Ishikawa (cell line): ENCODE data around the gene DAP3.
"Not testable (repeated sequence)": the region's sequence is repeated elsewhere in the genome, so short reads cannot be mapped to it uniquely, and the experiment has no call there.

ENCODE experiments used
- CEBPB ChIP-seq: IDR thresholded peaks from 2 replicates; pipeline ENCODE4 v1.6.1; 2012
- CREB1 ChIP-seq: IDR thresholded peaks from 2 replicates; pipeline ENCODE4 v1.6.1; 2012; ENCODE audit warnings: low read depth
- EGR1 ChIP-seq: IDR thresholded peaks from 2 replicates; pipeline ENCODE4 v1.6.1; 2012
- EP300 ChIP-seq: IDR thresholded peaks from 2 replicates; pipeline ENCODE4 v1.6.1; 2012; ENCODE audit warnings: borderline replicate concordance
- FOXM1 ChIP-seq: IDR thresholded peaks from 2 replicates; pipeline ENCODE4 v1.6.1; 2012; ENCODE audit warnings: low read depth, borderline replicate concordance
- MAX ChIP-seq: IDR thresholded peaks from 2 replicates; pipeline ENCODE4 v1.6.1; 2012
- NFIC ChIP-seq: IDR thresholded peaks from 2 replicates; pipeline ENCODE4 v1.6.1; 2012
- RAD21 ChIP-seq: IDR thresholded peaks from 2 replicates; pipeline ENCODE4 v1.6.1; 2012; ENCODE audit warnings: low read depth
- REST ChIP-seq: IDR thresholded peaks from 2 replicates; pipeline ENCODE4 v1.6.1; 2012; ENCODE audit warnings: low read depth, mild to moderate bottlenecking
- TAF1 ChIP-seq: IDR thresholded peaks from 2 replicates; pipeline ENCODE4 v1.6.1; 2012; ENCODE audit warnings: low read depth, mild to moderate bottlenecking
- TCF12 ChIP-seq: IDR thresholded peaks from 2 replicates; pipeline ENCODE4 v1.6.1; 2012; ENCODE audit warnings: low read depth
- TEAD4 ChIP-seq: IDR thresholded peaks from 2 replicates; pipeline ENCODE4 v1.6.1; 2012
- USF1 ChIP-seq: IDR thresholded peaks from 2 replicates; pipeline ENCODE4 v1.6.1; 2012
- YY1 ChIP-seq: IDR thresholded peaks from 2 replicates; pipeline ENCODE4 v1.6.1; 2012; ENCODE audit warnings: low read depth
- ZBTB7A ChIP-seq: IDR thresholded peaks from 2 replicates; pipeline ENCODE4 v1.6.1; 2012; ENCODE audit warnings: low read depth

The DAP3 gene

GRCh38 chr1:155689081-155689607 is at the start of gene DAP3:
TSS of gene DAP3 (plus strand) at chr1:155689091. CDS start at chr1:155709780, 20,689 bp downstream.
- not testable (repeated sequence) for TF ChIP-seq NFIC, YY1, RAD21

- TF ChIP-seq TCF12 (no peak), TAF1 (no peak), TEAD4 (no peak), MAX (no peak), CREB1 (no peak), REST (no peak), ZBTB7A (no peak), RAD21 (no peak), EP300 (no peak), FOXM1 (no peak), NFIC (no peak)
Observed at GRCh38 chr1:155640367-155640766, 48.5 kb upstream of the DAP3 start.

GRCh38 chr1:155643230-155643629 is 45.7 kb upstream of the DAP3 start:
- TF ChIP-seq ZBTB7A (no peak), FOXM1 (no peak), EP300 (no peak), NFIC (no peak), TCF12 (no peak), USF1 (no peak), TAF1 (no peak), REST (no peak), MAX (no peak)

- TF ChIP-seq TCF12 (no peak), REST (no peak), NFIC (no peak)
Observed at GRCh38 chr1:155645034-155645598, 43.8 kb upstream of the DAP3 start.

- TF ChIP-seq EGR1 (no peak), MAX (no peak), YY1 (no peak), TCF12 (no peak), EP300 (no peak), CEBPB (no peak), TAF1 (no peak), FOXM1 (no peak), REST (no peak), RAD21 (no peak), ZBTB7A (no peak), USF1 (no peak), NFIC (no peak), CREB1 (no peak), TEAD4 (no peak)
Observed at GRCh38 chr1:155645648-155646047, 43.2 kb upstream of the DAP3 start.
